HG03280 (cell line): Measurements from ENCODE around the gene LEF1.

Source experiments
- ATAC-seq: cut with Tn5 transposase; IDR thresholded peaks from one replicate; pipeline ENCODE4 v1.9.1; 2021; ENCODE audit warnings: mild to moderate bottlenecking, moderate library complexity; ENCODE audit not compliant: unreplicated experiment

LEF1 gene

DNA sequence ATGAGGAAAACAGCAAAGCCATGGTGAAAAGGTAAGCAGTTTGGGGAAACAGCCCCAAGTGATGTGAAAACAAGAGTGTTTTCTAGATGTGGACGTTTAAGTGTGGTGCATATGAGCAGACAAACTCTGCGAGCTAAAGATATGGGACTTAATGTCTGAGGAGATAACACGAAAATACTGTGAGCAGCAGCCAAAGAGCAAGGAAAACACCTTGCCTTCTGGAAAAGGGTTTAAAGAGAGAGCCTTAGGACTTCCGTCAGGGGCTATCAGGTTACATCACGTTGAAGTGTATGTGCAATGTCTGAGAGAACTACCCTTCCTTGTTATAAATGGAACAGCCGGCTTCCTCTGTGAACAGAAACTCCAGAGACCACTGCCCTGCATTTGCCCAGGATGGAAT is 54.2 kb downstream of the LEF1 start:
- no peak for ATAC-seq

- no peak for ATAC-seq
Observed at GRCh38 chr4:108113229-108113628, 55.5 kb downstream of the LEF1 start.

- no peak for ATAC-seq
Observed at GRCh38 chr4:108111781-108112180, 57.0 kb downstream of the LEF1 start.

DNA sequence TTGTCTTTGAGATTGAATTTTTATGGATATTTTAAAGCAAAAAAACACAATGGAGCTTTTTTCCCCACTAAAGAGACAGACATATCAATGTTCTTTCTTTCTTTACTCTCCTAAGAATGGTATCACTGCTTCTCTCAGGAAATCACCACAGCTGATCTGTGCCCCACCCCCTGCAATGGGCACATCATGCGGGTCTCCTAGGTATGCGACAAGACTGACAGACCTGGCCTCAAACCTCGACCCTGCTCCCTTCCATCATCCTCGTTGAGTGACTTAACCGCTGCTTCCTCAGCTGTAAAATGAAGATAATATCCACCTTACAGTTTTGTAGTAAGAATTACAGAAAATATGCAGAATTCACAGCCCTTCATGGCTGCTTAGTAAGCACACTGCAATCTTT is 58.3 kb downstream of the LEF1 start:
- ATAC-seq: peak; percentile 8

DNA sequence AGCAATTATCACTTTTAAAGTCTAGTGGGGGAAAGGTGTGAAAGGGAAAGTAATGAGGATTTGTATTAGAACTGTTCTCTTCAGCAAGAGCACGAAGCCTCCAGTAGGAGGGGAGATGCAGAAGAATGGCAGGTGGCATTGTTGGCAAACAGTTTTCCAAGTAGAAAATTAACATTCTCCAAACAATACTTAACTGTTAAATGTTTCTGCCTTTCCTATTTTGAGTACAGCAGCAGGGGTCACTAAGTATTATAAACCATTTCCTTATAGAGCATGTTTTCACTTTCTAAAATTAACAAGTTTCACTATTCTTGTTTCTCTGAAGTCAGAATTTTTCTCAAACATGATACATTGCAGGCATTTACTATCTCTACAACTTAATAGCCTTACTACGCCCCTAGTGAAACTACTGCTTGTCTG is 58.7 kb downstream of the LEF1 start:
- peak; percentile 61 for ATAC-seq

- no peak for ATAC-seq
Observed at GRCh38 chr4:108109111-108109510, 59.6 kb downstream of the LEF1 start.

GRCh38 chr4:108107729-108108382 is 60.9 kb downstream of the LEF1 start:
- no peak for ATAC-seq

DNA sequence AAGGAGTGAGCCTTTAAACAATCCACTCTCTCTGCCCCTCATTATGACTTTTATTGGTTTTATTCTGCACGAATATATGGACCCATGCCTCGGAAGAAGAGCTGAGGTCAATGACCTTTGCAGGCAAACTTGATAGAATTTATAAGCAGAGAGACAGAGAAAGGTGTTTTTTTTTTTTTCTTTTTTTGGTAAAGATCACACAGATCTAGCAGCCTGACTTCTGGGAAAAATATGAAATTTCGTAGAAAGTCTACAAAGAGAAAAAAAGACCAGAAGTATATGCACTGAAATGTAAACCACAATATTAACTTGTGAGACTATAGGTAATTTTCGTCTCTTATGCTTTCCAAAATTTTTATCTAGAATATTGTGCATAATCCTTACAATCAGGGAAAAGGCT is 61.6 kb downstream of the LEF1 start:
- no peak for ATAC-seq

GRCh38 chr4:108106186-108106585 is 62.5 kb downstream of the LEF1 start:
- ATAC-seq: no peak

GRCh38 chr4:108103099-108103862 is 65.5 kb downstream of the LEF1 start:
- no peak for ATAC-seq

GRCh38 chr4:108100827-108101226 is 67.9 kb downstream of the LEF1 start:
- no peak for ATAC-seq

DNA sequence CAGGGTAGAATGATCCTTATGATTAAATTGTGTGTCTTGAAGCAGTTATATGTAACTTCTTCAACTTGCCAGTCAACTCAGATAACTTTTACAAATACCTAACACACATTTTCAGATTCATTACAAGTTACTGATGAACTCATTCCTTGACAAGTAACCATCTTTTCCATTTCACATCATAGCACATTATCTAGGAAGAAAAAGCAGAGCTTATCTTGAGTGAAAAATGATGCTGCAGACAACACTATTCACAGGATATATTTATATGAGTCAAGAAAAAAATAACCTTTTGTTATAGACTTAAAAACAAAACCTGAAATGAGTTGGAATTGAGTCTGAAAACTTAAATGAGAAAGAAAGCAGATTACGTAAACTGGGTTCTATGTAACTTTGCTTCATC is 68.9 kb downstream of the LEF1 start:
- ATAC-seq: no peak

DNA sequence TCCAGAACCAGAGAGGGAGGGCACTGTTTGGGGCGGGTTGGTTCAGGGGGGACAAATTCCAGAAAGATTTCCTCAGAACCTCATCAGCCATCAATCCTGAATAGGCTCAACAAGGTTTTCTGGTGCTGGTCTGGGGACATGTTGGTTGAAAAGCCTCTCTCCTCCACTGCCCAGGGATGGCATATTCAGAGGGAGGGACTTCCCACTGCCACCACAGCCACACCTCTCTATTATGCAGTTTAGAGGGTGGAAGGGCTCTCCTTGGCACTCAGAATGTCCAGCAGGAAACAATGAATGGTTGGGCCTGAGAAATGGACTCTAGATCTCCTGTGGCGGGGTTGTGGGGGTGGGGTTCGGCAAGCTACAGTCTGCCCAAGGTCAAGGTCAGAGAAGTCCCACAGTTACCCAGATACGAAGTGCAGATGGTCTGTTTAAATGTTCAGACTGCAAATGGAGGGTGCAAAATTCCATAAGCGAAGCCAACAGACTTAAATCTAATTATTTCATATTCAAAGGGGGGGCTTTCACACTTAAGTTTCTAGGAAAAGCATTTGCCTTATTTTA is 70.7 kb downstream of the LEF1 start:
- ATAC-seq: no peak

DNA sequence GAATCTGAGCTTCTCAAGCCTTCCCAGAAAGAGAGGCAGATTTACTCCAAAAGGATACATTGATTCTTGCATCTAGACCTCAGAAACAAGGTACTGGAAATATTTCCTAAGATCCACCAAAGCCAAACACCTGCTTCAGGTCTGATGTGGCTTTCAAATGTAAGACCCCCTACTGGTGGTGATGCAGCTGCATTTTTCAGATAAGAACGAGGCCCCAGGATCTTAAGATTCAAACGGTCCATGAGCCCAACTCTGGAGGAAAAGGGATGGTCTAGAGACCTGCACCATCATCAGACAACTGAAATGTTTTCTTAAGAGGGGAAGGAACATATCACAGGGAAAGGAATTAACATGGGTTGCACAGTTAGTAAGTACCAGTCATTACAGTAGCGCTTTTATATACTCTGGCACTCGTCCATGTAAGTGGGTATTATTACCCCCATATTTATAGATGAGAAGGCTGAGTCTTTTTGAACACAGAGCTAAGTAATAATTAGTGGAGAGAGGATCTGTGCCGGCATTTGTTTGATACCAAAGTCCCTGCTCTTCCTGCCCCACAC is 73.7 kb downstream of the LEF1 start:
- ATAC-seq: no peak

DNA sequence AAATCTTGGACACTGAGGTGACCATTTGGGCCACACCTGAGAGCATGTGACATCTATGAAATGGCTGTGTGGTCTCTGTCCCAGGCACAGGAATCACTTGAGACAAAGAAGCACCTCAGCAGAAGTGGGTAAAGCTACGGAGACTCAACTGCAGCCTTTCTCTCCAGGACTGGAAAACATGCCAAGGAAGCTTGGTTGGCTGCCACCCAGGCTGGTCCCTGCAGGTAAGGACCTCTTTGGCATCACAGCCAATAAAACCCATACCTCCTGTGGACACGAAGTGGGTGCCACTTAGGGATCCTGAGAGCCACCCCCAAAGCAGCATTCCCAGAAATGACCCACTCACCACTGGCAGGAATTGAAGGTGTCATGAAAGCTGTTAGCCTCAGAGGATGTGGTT is 74.6 kb downstream of the LEF1 start:
- ATAC-seq: no peak

GRCh38 chr4:108092288-108092687 is 76.4 kb downstream of the LEF1 start:
- no peak for ATAC-seq

DNA sequence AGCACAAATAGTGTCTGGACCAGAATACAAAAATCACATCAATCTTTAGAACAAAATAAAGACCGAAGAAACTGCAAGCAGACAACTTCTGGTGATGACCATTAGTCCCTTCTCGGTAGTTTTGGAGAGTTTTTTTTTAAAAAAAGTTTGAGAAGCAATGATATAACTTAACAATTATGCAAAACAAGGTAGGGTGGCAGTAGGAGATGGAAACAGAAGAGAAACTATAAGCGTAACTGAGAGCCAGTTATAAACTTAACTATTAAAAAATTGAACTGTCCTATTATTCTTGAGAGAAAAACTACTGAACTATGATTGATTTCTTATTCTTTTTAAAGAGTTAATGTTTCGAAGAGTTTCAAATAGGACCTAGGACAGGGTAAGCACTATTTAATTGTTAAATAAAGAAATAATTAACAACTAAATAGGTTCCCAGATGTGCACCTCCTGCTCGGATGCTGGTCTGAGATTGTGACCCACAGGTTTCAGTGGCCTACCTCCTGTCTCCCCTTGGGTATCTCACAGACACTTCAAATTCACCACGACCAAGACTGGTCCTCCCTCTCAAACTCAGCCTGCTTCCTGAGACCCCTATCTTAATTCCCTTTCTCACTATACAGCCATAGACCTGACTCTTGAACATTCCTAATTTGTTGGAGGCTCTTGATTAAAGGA is 81.3 kb downstream of the LEF1 start:
- ATAC-seq: no peak

DNA sequence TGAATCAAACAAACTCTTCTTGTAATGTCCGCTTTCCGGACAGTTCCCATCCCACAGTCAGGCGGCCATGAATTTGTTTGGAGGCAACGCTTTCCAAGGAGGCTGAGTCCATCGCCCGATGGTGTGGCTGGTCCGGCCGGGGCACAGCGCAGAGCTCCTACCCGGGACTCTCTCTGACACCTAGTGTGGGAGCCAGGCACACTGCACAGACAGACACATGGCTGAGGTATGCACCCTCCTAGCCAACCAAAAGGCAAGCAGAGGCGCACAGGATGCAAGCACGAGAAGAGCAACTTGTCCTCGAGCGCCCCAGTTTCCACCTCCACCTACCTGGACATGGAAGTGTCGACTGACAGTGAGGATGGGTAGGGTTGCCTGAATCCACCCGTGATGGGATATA is 87.5 kb downstream of the LEF1 start:
- ATAC-seq: no peak

DNA sequence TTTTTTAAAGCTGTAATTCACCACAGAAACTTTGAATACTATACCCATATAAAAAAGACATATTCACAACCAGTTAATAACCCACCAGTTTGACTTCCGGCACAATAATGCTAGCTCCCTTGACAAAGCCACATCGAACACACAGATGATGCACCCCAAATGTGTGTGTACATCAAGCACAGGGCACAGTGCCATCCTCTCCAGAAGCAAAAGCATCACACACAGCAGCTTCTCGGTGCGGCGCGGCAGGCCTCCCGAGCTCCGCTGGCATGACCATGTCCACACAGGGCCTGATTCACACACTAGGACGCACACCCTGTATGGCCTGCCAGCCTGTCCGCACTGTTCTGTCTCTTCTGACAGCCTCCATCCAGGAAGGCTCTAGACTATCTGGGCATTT is 88.0 kb downstream of the LEF1 start:
- no peak for ATAC-seq

- ATAC-seq: no peak
Observed at GRCh38 chr4:108078024-108078733, 90.6 kb downstream of the LEF1 start.

GRCh38 chr4:108072300-108072699 is 96.4 kb downstream of the LEF1 start:
- ATAC-seq: peak; percentile 89
